UCSD-AML1 (cell line): ENCODE results near the gene RGS7.
"Not testable (repeated sequence)": the region's sequence is repeated elsewhere in the genome, so short reads cannot be mapped to it uniquely, and the experiment has no call there.

Experiments
- DNase-seq: peaks from one replicate; lab custom pipeline; 2025; ENCODE audit not compliant: unreplicated experiment; lab: John Stamatoyannopoulos, UW

The RGS7 gene

DNA sequence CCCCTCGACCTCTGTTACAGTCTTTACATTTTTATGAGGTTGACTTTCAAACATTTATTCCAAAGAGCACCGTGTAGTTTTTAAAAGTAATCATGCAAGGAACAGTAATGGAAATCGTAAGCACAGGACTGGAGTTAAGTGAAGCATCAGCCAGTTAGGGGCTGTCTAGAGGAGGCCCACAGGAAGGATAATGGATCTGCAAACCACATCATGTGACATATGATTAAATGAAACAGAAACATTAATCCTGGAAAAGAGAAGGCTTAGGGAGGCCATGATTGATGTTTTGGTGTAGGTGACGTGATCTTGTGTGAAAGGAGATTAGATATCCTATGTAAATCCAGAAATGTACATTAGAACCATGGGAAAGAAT is 25.0 kb downstream of the RGS7 start:
- DNase-seq, result no peak

DNA sequence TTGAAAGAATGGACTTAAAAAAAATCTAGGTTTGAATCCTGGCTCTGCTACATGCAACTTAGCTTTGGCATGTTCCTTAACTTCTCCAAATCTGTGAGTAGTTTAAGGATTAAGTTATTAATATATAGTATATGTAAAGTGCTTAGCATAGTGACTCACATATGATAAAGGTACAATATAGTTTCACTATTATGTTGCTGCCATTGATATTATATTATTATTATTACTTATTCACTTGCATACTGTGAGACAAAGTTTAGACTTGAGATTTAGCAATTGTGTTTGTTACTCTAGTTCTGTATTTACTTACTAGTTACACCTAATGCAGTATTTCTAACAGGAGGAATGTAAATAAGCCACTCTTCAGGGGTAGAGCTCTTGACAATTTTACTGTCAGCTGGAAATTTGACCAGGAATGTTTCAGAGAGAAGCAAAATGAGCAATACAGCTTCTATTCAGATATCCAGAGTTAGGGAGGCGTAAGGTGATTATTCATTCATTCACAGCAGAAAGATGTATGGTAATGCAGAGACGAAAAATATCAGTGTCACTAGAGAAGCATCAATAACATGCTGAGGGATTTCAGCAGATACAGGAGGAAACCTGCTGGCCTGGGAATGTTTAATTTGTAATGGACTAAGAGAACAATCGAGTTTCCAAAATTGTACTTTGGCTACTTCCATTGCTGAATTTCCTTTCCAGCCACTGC is 25.5 kb downstream of the RGS7 start:
- no peak for DNase-seq

DNA sequence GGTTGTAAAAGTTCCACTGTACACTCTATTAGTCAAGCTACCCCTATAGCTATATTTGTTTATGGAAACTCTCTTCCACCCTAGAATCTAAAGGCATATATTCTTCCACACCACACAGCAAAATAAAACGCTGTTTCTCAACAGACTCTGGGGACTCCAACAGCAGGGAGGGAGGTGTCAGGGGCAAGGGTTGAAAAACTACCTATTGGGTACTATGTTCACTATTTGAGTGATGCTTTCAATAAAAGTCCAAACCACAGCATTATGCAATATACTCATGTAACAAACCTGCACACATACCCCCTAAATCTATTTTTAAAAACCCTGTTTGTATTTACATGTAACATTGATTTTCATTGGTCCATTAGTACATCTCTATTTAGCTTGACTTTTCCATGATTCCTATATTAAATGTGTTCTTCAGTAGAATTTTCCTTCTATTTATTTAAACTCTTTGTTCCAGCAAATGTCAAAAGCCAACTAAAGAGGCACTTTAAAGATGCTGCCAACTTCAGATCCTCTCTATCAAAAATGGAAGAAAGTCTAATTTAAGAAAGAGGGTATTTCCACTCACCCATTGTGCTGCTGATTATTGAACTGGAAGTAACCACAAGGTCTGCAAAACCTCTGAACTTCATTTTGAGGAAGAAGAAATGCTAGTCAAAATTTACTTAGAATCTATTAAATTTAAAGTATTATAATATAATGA is 26.2 kb downstream of the RGS7 start:
- DNase-seq, result no peak

DNA sequence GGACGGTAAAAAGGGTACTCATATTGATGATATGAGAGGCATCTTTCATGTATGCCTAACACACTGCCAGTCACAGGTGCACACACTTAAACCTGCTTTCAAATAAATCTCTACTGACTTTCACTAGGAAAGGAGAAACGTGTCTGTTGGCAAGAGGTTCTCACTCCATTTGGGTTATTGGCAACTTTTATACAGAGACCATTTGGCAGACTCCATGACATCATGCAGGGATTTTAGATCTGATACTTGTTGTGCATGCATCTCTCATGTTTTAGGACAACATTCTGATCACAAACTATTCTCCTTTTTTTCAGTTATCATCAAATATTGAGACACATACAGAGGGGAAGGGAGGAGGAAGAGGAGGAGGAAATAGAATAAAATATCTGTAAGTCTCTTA is 31.5 kb downstream of the RGS7 start:
- no peak for DNase-seq

DNA sequence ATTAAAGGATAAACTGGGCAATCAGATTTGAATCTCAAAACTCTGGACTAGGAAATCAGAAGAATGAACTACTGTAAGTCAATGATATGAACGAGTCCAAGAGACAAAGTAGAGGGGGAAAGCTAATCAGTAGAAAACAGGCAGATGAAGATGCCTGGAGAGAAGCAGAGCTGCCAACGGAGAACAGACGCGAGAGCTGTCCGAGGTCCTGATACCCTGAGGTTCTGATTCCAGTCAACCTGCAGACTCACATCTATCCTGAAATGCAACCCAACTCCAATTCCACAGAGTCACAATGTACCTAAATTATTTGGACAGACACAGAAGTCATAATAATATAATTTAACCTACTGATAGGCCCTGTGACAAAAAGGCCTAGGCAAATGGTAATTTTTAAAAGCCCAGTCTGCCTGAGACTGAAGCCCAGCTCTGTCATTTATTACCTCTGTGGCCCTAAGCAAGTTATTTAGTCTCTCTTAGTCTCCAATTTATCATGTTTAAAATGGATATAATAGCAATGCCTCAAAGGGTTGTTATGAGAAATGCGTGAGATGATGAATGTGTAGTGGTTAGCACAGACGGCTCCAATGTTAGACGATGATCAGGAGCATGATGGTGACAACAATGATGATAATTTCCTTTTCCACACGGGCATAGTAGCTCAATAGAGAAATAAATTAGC is 33.4 kb downstream of the RGS7 start:
- DNase-seq, result peak; percentile 8

DNA sequence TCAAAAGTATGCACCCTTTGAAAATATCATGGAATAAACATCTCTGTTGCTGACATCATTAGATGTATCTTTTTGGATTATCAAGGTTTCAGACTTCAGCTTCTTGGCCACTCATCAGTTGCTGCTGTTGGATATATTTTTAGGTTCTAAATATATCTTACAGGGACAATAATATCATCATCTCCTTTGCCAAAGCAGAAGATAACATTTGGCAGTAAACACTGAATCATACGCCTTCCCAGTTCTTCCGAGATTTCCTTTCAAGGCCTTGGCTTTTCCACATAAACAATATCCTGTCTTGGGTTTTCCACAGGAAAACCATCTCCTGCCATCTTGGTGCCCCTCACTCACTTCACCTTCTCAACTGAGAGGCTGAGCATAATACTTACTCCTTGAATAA is 39.3 kb downstream of the RGS7 start:
- no peak for DNase-seq

DNA sequence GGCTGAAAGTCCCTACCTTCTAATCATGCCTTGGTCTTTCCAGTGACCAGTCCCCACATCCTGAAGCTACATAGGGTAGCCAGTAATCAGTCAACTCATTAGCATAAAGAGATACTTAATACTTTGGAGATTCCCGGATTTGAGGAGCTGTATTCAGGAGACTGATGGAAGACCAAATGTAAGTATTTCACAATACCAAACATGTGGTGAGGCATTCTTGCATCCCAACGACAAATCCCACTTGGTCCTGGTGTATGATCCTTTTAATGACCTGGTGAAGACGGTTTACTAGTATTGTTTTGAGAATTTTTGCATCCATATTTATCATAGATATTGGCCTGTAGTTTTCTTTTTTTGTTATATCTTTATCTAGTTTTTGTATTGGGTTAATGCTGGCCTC is 40.6 kb downstream of the RGS7 start:
- no peak for DNase-seq

DNA sequence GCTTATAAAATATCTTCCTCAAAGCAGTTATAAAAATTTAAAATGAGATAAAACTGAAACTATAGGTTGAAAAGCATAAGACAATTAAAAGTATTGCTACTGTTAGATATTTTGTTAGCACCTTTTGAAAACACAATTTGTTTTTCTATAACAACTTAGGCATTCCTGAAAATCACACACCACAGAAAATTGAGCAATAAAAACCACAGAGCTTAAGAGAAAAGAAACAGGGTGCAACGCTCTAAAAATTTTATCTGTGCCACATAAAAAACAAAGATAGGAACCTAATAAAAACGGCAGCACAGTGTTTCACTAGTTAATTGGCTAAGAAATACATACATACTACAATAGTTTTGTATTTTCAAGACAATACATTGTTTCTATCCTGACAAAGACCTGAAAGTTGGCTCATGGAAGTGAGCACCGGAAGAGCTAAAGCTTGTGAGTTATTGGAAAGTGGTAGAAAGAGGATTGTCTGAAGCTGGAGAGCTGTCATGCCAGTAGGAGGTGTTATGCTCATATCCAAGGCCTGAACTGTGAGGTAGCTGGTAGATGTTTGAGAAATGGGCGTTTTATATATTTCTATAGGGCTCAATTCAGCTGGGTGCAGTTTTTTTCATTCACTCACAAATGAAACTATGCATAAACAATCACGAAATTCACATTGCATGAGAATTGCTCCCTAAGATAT is 45.8 kb downstream of the RGS7 start:
- DNase-seq, result no peak

DNA sequence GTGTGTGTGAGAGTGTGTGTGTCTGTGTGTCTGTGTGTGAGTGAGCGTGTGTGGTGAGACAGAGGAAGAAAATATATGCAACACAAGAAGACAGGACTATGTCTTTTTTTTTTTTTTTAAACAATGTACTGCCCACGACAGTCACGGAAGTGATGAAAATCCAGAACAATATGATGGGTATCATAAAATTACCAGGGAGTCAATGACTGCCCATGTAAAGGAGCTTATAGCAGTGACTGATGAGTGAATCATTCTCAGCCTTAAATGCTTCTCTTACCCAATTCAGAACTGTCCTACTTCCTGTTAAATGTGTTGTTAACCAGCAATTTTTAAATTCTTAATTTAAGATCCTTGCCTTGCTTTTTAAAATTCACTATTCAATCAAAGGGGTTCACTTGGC is 46.6 kb downstream of the RGS7 start:
- DNase-seq, result no peak

DNA sequence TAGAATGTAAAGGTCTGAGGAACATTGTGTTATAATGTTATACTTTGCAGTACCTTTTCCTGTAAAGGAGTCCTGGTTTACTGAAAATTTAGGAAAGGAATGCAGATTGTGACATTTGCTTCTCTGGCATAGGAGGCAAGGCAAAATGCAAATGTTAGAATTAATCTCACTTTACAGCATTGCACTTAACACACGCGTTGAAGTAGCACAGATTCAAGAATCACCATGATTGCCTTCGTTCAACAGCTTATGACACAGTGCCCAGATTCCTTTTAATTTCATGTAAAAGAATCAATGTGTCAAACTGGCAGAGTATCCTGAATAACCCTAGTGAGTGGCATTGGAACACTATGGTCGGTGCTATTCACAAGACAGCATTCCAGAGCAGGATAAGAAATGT is 47.4 kb downstream of the RGS7 start:
- DNase-seq, result no peak

DNA sequence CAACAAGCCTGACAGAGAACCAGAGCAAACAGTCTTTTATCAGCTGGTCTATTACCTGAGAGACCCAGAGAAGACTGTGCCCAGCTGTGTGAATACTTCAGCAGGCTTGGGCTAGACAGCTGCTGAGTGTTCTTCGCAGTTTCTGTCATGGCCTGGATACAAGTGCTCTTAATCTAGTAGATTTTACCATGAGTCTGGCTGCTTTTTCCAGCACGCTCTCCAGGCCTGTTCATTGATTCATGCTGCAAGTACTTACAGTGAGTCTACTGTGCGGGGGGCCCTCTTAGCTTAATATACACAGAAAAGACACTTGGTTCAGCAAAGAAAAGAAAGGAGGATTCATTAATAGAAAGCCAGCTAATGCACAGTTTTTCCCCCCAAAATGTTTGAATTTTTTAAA is 48.5 kb downstream of the RGS7 start:
- no peak for DNase-seq

DNA sequence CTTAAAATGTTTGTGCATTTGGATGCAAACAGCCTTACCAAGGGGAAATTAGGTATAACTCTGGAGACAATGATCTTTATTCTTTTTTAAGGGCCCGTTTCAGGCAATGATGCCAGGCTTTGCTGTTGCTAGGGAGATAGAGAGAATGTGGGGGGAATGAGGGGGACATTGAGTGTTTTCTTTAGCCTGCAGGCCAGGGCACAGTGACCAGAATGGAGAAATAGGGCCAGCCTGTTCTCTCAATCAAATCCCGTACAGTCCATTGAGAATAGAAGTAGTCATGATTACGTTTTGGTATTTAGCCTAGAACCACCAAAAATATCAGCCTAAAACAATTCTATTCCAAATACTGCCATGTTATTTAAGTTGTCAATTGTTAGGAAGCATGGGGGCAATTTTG is 49.0 kb downstream of the RGS7 start:
- DNase-seq, result no peak

DNA sequence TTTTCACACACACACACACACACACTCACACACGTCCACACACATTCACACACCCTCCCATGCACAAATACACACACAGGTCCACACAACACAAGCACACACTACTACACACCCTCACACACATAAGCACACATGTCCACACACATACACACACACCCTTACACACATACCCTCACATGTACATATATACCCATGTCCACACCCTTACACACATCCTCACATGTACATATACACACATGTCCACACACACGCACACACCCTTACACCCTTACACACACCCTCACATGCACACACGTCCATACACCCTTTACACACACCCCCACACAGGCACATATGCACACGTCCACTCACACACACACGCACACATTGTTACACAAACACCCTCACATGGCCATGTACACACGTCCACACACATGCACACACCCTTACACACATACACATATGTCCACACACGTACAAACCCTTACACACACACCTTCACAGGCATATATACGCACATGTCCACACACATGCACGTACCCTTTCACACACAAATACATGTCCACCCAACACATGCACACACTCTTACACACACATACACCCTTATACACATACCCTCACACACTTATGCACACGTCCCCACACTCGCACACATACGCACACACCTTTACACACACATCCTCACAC is 50.7 kb downstream of the RGS7 start:
- DNase-seq, result no peak

DNA sequence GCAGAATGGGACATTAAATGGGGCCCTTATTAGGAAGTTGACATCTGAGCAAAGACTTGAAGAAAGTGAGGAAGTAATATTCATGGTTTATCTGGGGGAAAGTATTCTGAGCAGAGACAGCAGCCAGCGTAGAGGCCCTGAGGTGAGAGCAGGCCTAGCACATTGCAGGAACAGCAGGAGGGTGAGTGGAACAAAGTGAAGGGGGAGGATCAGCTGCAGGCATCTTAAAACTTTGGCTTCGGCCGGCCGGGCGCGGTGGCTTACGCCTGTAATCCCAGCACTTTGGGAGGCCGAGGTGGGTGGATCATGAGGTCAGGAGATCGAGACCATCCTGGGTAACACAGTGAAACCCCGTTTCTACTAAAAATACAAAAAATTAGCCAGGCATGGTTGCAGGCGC is 55.0 kb downstream of the RGS7 start:
- not testable (repeated sequence) for DNase-seq

DNA sequence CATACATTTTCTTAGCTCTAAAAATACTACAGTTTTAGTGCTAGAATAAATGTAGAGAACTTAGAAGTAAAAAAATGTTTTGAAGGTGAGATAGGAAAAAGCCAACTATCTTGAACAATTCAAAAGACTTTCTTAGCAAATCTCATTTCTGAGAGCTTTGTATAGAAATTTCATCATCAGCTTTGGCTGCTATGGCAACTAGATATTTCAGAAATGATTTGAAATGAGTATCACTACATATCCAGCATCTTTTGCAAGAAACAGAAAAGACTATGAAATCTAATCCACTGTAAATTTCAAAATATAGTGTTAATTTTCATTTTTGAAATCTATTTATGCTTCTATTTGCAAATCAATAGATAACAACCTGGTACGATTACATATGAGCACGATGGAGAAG is 57.7 kb downstream of the RGS7 start:
- no peak for DNase-seq

DNA sequence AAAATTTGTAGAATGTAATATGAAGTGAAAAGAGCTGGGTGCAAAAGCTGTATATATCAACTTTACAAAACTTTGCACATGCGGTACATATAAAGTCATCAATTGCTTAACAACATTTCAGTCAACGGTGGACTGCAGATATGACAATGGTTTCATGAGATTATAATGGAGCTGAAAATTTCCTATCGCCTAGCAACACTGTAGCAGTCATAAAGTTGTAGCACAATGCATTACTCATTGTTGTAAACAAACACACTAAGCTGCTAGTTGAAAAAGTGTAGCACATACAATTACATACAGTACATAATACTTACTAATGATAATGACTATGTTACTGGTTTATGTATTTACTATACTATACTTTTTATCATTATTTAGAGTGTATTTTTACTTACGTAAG is 64.0 kb downstream of the RGS7 start:
- DNase-seq, result no peak

DNA sequence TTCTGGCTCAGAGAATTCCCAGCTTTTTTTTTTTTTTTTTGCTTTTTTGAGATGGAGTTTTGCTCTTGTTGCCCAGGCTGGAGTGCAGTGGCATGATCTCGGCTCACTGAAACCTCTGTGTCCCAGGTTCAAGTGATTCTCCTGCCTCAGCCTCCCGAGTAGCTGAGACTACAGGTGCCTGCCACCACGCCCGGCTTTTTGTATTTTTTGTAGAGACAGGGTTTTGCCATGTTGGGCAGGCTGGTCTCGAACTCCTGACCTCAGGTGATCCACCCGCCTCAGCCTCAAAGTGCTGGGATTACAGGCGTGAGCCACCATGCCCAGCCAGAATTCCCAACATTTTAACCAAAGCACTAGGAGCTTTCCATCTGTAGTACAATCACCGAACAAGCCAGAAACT is 65.5 kb downstream of the RGS7 start:
- not testable (repeated sequence) for DNase-seq

DNA sequence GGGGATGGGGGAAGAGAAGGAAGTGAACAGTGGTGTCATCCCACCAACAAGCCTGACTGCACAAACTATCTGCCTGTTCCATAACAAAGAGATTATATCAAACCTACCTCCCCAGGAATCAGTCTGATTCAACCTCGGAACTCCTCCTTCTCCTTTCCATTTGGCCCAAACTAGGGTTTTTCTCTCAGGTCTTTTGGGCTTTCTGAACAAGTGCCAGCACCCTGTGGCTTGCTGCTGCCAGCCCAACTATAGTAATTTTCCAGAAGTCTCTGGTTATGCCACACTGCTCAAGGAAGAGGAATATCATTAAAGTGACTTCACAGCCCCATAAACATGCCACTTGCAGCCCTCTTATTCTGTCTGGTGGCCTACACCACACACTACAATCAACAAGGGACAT is 70.5 kb downstream of the RGS7 start:
- no peak for DNase-seq

DNA sequence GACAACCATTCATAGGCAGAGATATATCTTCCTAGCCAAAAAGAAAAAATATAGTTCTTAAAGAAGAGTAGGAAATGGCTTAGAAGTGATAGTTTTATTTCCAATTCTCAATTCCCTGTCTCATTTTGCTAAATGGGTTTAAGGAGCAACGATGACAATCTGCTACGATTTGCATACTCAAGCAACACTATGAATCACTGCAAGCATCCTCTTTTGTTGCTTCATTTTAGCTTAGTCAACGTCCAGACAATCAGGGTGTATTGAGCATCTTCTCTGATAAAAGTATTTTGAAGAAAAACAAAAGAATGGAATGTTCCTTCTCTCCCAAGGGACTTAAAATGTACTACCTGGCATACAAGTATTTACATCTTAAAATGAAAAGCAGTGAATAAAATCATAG is 80.6 kb downstream of the RGS7 start:
- DNase-seq, result no peak

DNA sequence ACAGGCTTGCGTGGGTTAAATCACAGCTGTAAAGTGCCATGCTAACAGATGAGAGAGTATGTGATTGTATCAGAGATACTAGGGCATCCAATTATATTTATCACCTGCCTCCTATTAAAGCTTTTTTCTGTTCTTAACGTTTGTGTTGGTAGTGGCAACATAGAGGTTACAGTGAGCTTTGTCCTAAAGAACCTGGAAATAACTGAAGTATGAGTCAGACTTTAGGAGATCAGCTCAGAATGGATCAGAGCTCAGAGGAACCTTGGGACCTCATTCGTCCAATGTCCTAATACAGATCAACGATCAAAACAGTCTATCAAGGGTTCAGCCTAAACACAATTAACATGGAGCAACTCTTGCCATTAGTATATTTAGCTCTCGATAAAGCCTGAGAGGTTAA is 81.0 kb downstream of the RGS7 start:
- DNase-seq, result no peak

DNA sequence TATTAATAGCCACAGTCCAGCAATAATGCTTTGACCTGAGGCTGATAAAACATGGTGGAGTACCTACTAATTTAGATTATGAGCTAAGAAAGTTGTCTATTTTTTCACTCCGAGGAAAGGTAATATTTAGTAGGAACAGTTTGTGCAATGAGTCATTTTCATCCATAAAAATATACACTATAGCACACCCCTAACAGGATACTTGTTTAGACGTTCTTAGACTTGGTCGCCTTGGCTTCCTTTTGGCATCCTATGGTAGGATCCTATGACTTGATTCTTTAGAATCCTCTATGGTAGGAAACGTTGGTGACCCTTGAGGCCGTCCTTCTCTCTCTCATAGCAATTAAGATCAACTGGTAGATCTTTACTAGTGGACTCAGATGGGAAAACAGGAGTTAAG is 81.8 kb downstream of the RGS7 start:
- DNase-seq, result no peak
